Measurements from ENCODE around the gene NOTCH1.

DNA sequence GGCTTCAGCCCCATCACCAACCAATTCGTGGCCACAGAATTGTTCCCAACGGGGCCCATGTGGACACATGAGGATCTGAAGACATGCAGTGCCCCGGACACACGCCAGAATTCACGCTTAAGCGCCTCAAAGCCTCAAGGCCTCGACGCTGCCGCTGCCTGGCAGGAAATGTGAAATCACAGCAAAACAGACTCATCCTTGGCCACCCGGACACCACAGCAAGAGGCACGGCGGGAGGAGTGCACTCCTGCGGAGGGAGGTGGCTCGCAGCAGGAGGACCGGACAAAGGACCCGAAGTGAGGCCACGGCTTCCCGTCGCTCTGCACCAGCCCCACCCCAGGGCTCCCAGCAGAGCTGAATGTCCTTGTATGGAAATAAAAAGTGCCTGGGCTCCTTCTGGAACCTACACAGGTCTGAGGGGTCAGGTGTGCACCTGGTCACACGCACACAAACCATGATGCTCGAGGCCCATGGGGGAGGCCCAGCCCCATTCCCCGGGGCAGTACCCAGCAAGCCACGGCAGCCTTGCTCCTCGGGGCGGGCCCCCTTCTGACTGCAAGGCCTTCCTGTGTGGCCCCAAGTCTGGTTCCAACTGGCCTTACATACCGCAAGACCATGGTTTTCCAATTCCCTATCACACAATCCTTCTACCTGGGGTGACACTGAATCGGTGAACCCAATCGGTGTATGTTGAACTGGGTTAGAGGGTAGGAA is 73.1 kb downstream of the NOTCH1 start:
- TF ChIP-seq POLR2A (IDR thresholded peaks at IDR 0.05): no peak
- no peak for TF ChIP-seq EP300 (IDR thresholded peaks at IDR 0.05)
